ENCODE measurements around the gene ANXA6.
"Not testable (repeated sequence)": the region's sequence is repeated elsewhere in the genome, so short reads cannot be mapped to it uniquely, and the experiment has no call there.

ANXA6 gene

DNA sequence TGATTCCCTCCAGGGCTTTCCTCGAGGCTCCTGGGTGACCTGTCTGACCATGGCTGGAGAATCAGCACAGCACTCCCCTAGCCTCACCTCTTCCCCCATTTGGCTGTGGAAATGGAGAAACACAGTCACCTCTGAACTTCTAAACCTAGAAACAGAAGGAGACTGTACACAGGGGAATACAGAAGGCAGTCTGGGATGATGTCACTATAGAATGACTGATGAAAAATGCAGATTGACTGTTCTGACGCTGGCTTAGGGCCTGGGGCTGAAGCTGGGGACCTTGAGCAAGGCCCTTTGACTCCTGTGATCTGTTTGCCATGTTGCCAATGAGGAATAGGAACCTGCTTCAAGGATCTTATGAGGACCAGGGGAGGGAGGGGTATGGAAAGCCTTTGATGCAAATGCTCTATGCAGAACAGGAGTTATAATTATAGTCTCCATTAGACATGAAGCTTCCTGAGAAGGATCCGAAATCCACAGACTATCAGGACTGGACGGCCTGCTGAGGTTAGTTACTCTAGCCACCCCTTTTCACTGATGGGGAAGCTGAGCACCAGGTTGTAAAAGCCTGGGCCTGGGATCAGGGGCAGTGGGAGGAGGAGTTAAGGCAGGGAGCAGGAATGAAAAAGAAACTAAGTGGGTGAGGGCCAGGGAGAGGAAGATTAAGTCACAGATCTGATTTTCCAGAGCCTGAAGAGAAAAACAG is 24.4 kb upstream of the ANXA6 start:
- DNase-seq (ENCODE audit: low spot score), result no peak

DNA sequence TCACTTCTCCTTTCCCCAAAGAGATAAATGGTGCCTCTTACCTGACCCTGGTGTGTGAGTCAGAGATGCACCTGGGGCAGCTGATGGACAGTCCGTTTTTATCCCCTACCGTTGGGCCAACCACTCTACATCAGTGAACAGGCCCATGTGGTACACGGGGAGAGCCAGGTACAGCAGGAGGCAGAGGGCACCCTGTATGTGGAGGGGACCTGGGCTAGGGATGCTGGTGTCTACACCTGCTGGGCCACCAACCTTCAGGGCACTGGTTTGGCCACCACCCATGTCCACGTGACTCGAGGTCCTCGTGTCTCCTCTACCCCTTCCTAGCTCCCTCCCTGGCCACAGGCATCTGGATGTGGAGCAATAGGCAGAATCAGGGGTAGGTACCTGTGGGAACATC is 22.7 kb upstream of the ANXA6 start:
- no peak for DNase-seq (ENCODE audit: low spot score)

GRCh38 chr5:151179489-151179840 is 21.9 kb upstream of the ANXA6 start:
- DNase-seq (ENCODE audit: low spot score), result no peak

GRCh38 chr5:151178777-151179488 is 21.4 kb upstream of the ANXA6 start:
- no peak for DNase-seq (ENCODE audit: low spot score)

GRCh38 chr5:151178372-151178771 is 20.8 kb upstream of the ANXA6 start:
- no peak for DNase-seq (ENCODE audit: low spot score)

DNA sequence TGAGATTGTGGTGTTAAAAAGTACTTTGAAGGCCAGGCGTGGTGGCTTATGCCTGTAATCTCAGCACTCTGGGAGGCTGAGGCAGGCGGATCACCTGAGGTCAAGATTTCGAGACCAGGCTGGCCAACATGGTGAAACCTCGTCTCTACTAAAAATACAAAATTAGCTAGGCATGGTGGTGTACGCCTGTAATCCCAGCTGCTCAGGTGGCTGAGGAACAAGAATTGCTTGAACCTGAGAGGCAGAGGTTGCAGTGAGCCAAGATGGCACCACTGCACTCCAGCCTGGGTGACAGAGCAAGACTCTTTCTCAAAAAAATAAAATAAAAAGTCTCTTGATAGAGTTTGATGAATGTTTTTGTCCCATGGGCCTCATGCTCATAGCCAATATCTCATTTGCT is 18.7 kb upstream of the ANXA6 start:
- not testable (repeated sequence) for DNase-seq (ENCODE audit: low spot score)

DNA sequence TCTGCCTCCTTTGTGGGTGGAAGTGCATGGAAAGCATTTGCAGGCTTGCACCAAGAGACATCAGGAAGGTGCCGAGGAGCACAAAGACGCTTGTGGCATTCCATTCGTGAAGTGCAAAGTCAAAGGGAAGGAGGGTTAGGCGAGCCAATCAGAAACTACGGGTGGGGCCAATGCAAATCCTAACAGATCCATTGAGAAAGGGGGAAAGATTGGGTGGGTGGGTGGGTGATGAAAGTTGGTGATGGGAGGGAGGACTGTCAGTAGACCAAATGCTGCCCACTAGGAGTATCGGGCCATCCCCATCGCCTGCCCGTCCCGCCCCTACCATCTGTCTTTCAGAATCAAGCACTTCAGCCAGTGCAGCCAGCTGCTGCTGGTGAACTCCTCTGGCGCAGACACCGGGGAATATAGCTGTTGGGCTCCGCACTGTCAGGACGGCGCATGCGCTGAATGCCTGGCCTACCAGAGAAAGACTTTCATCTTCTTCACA is 17.1 kb upstream of the ANXA6 start:
- DNase-seq (ENCODE audit: low spot score), result no peak

- DNase-seq (ENCODE audit: low spot score), result no peak
Measured at GRCh38 chr5:151173711-151174611, 16.4 kb upstream of the ANXA6 start.

GRCh38 chr5:151171529-151171928 is 13.9 kb upstream of the ANXA6 start:
- no peak for DNase-seq (ENCODE audit: low spot score)

GRCh38 chr5:151168602-151169344 is 11.2 kb upstream of the ANXA6 start:
- DNase-seq (ENCODE audit: low spot score), result no peak

GRCh38 chr5:151167022-151167421 is 9.4 kb upstream of the ANXA6 start:
- no peak for DNase-seq (ENCODE audit: low spot score)

- DNase-seq (ENCODE audit: low spot score), result peak; percentile 71
Measured at GRCh38 chr5:151164687-151165392, 7.3 kb upstream of the ANXA6 start.

GRCh38 chr5:151162776-151163175 is 5.2 kb upstream of the ANXA6 start:
- DNase-seq (ENCODE audit: low spot score), result no peak

- no peak for DNase-seq (ENCODE audit: low spot score)
Measured at GRCh38 chr5:151159649-151160373, 2.2 kb upstream of the ANXA6 start.

GRCh38 chr5:151158287-151158661 is 695 bp upstream of the ANXA6 start:
- DNase-seq (ENCODE audit: low spot score), result no peak

- no peak for DNase-seq (ENCODE audit: low spot score)
Measured at GRCh38 chr5:151156507-151157420, 815 bp downstream of the ANXA6 start.

DNA sequence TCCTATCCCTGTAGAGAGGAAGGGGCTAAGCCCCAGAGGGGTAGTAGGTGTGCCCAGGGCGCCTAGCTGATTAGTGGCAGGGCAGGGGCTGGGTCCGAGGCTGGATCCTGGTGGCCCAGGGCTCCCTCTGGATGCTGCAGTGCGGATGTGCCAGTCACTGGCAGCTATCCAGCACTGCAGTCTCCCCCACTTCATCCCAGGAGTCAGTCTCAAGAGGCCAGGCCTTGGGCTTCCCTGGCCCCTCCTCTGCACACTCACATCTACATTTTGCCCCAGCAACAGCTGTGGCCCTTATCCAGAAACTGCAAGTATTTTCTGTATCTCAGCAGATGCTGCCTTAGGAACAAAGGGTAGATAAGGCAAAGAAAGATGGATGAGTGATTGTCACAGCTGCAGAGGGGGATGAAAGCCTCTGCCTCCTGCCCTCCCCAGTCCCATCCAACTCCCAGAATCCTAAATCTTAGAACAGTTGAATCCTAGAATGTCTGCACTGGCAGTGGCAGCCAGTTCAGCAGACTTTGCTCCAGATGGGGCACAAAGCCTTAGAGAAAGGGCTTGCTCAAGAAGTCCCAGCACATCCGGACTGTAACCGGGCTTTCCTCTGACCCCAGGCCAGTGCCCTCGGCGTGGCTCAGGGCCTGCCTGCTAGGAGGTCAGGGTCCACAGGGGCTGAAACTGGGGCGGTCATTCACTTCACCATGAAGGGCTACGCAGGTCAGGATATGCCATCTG is 1.6 kb downstream of the ANXA6 start:
- no peak for DNase-seq (ENCODE audit: low spot score)

DNA sequence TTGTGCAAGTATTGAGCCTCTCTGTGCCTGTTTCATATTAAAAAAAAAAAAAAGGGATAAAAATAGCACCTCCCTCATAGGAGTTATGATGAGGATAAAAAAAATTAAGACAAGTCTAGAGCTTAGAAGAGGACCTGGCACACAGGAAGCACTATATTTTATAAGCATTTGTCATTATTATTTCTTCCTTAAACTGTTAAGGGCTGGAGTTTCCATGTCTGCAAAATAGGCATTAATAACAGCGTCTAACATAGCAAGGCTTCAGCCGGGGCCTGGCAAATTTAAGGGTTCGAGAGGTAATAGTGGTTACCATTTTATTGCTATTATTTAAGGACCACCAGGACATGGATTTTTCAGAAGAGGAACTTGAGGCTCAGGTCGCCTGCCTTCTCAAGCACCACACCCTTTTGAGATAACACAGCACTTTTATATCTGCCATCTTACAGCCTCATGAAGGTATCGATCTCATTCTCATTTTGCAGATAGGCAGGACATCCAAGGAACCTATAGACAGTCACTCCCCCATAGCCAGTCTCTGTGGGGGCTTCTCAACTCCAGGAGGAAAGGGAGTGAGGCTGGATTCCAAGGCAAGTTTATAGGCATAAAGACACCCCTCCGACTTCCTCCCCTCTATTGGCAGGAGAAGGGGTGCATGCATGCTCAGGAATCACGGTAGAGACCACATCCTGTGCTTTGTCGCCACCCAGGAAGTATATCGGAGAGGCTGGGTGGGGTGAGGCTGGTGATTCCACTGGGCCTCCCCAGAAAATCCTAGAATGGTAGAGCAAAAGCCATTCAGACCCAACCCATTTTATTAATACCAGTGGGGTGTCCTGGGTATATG is 2.4 kb downstream of the ANXA6 start:
- no peak for DNase-seq (ENCODE audit: low spot score)
